Left lung (tissue), 10 donors: ENCODE measurements around the gene SERPINE3. TPM values are rescaled to one million over a fixed set of nuclear protein-coding genes. Genes with fewer than 3 reads are reported as not detected.

Experiments used
- ATAC-seq: fragments of 200-7000 bp; cut with Tn5 transposase; one replicate; pipeline ENCODE4 v1.9.1; 2020; ENCODE audit warnings: moderate library complexity
- DNase-seq, 4 donors: peaks; one replicate each; pipeline ENCODE4 v3.0.0-alpha.2; 2013 to 2020
- H3K27ac ChIP-seq, 2 donors: fragments of 200-600 bp; sonication (generic) in 1 of 2; one replicate each; pipeline versions ENCODE4 v1.5.0 to v1.8.0; 2020 to 2021
- H3K27me3 ChIP-seq, 2 donors: fragments of 200-600 bp; sonication (generic) in 1 of 2; one replicate each; pipeline versions ENCODE4 v1.5.0 to v1.8.0; 2020 to 2021
- H3K36me3 ChIP-seq, 2 donors: fragments of 200-600 bp; sonication (generic) in 1 of 2; one replicate each; pipeline versions ENCODE4 v1.5.0 to v1.8.0; 2020 to 2021
- H3K4me1 ChIP-seq, 2 donors: fragments of 200-600 bp; one replicate each; pipeline ENCODE4 v1.8.0; 2021
- H3K4me3 ChIP-seq, 2 donors: fragments of 200-600 bp; sonication (generic) in 1 of 2; one replicate each; pipeline versions ENCODE4 v1.5.0 to v1.8.0; 2020 to 2021; ENCODE audit warnings: mild to moderate bottlenecking in 1 of 2
- H3K9me3 ChIP-seq, 2 donors: fragments of 200-600 bp; sonication (generic) in 1 of 2; one replicate each; pipeline versions ENCODE4 v1.5.0 to v1.8.0; 2020 to 2021
- CTCF ChIP-seq, 2 donors: fragments of 200-600 bp; sonication (generic) in 1 of 2; IDR thresholded peaks; one replicate each; pipeline versions ENCODE4 v1.5.0 to v1.8.0; 2021; ENCODE audit warnings: antibody characterized with exemption in 2 of 2
- intact Hi-C, 2 donors: fragments of 100-400 bp; cut with DNase I; formaldehyde crosslinking; loops; one replicate each; pipeline versions ENCODE4 v1.11.2 to v1.14.2; 2022
- polyA plus RNA-seq, 6 donors: library from polyadenylated mRNA; unstranded; fragments of 120-200 nt; gene quantifications; one replicate each; pipeline ENCODE4 v1.2.1, GENCODE V29; 2013; ENCODE audit not compliant: insufficient read length in 6 of 6
- total RNA-seq, 2 donors: library from RNA; stranded (reverse); fragmentation: NEBNext Ultra II Directional; extraction: Animal tissue kit (Norgen Biotek cat#: 25700); gene quantifications; one replicate each; pipeline ENCODE4 v1.2.1, GENCODE V29; 2021
- donor health status: DM: no; HTN: yes; CAD: no.
- donor health status: DM: no; HTN: no; CAD: no.

Gene SERPINE3
- total and polyA plus RNA-seq, 8 donors: 0.52 to 1.2 (median 0.95) TPM; not detected in 2

DNA sequence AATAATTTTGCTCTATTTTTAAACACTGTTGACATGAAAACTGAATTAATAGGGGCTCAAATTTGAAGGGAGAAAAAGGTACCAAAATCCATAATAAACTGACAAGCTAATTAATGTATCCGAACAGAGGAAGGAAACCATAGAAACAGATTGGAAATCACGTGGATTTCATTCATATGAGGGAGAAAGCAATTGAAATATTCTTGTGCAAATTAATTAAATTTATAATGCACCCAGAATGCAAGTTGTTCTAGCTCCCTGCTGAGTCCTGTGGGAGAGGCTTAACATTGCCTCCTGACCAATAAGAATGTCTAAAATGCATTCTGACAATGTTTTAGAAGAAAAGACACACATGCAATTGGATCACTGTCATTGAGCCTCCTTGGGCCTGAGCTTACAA lies 17.7 kb upstream of the SERPINE3 start:
- H3K36me3 ChIP-seq: no peaks in the 10 kb centered on the region
- no peak for TF ChIP-seq CTCF (IDR thresholded peaks at IDR 0.05)
- intact Hi-C loops: no loop called here
- H3K4me1 ChIP-seq: no peaks in the 10 kb centered on the region
- H3K27ac ChIP-seq: no peak overlapping the region
- ATAC-seq: no peak
- no peak overlapping the region for H3K4me3 ChIP-seq
- H3K27me3 ChIP-seq: no peaks in the 10 kb centered on the region
- no peaks in the 10 kb centered on the region for H3K9me3 ChIP-seq
- no peak for DNase-seq

DNA sequence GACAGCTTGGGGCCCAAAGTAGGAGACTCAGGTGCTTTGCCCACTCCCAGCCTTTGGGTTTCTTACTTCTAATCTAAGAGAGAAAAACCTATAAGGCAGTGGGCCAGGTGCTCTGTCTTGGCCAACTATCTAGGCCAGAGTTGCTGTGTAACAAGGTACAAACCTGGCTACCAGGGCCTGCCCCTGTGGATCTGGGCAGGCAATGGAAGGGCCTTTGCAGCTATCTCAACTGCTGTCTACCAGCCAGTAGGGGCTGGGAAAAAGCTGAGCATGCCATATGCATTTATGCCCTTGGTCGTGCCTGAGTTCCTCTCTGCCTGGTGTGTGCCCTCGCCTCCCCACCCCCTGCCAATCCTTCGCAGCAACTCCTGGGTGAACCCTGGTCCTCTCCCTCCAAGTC lies 16.7 kb upstream of the SERPINE3 start:
- no peak for TF ChIP-seq CTCF (IDR thresholded peaks at IDR 0.05)
- Histone ChIP-seq H3K36me3 (no peaks in the 10 kb centered on the region), H3K4me3 (no peak overlapping the region), H3K9me3 (no peaks in the 10 kb centered on the region), H3K4me1 (no peaks in the 10 kb centered on the region), H3K27ac (no peak overlapping the region), H3K27me3 (no peaks in the 10 kb centered on the region)
- intact Hi-C loops: no loop called here
- DNase-seq (no peak), ATAC-seq (no peak)

- H3K27me3 ChIP-seq: no peaks in the 10 kb centered on the region
- no peak overlapping the region for H3K4me3 ChIP-seq
- no peaks in the 10 kb centered on the region for H3K36me3 ChIP-seq
- intact Hi-C loops: no loop called here
- DNase-seq (no peak), ATAC-seq (no peak)
- H3K9me3 ChIP-seq: no peaks in the 10 kb centered on the region
- TF ChIP-seq CTCF (IDR thresholded peaks at IDR 0.05): no peak
- no peak overlapping the region for H3K27ac ChIP-seq
- H3K4me1 ChIP-seq: no peaks in the 10 kb centered on the region
Observed at GRCh38 chr13:51323824-51324511, 15.5 kb upstream of the SERPINE3 start.

DNA sequence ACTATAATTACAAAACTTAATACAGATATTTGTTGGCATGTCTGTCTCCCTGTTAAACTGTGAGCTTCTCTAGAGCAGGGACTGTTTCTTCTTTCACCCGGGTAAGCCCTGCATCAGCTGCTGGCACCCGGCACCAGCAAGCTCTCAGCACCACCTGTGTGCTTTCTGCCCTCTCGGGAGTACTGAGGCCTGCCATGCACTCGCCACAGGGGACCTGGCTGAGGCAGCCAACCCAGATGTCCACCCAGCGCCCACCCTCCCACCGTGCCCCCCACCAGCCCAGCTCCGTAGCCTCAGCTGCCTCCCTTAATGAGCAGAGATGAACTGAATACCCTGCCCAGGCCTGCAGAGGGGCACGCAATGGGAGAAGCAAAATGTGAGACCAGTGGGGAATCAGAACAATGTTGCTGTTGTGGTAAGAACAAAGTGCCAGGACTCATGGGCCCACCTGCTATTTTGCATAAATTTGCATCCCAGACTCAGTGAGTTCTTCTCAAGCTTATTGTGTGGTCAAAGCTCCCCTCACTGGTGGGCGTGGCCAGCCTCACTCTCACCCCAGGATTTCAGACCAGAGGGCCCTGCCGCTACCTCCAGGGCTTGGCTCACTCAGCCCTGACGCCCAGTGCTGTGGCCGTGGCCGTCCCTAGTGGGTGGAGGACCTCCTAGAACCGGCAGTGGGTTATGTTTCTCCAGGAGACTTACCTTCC lies 14.6 kb upstream of the SERPINE3 start:
- intact Hi-C loops: no loop called here
- no peak for ATAC-seq
- Histone ChIP-seq H3K4me1 (no peaks in the 10 kb centered on the region), H3K9me3 (no peaks in the 10 kb centered on the region), H3K27ac (no peak overlapping the region), H3K27me3 (no peaks in the 10 kb centered on the region), H3K4me3 (no peak overlapping the region), H3K36me3 (no peaks in the 10 kb centered on the region)
- no peak for TF ChIP-seq CTCF (IDR thresholded peaks at IDR 0.05)
- no peak for DNase-seq

DNA sequence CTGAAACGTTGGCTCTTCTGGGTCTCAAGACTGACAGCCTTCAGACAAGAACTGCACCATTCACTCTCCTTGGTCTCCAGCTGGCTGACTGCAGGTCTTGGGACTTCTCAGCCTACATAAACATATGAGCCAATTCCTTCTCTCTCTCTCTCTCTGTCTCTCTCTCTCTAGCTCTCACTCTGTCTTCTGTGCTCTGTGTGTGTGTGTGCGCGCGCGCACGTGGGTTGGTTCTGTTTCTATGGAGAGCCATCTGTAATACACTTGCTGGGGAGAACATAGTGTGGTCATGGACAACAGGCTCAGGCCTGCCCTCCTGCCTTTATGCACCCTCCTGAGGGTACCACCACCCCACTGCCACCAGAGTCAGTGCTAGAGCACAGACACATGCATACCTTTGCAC lies 13.7 kb upstream of the SERPINE3 start:
- Histone ChIP-seq H3K36me3 (no peaks in the 10 kb centered on the region), H3K4me3 (no peak overlapping the region), H3K9me3 (no peaks in the 10 kb centered on the region), H3K27me3 (no peaks in the 10 kb centered on the region), H3K4me1 (no peaks in the 10 kb centered on the region), H3K27ac (no peak overlapping the region)
- no peak for TF ChIP-seq CTCF (IDR thresholded peaks at IDR 0.05)
- no peak for ATAC-seq
- no peak for DNase-seq
- intact Hi-C loops: no loop called here
